HG02759 (cell line): ENCODE measurements around the gene OR4E1.
"Not testable (repeated sequence)": the region's sequence is repeated elsewhere in the genome, so short reads cannot be mapped to it uniquely, and the experiment has no call there.

Experiments
- ATAC-seq: cut with Tn5 transposase; IDR thresholded peaks from one replicate; pipeline ENCODE4 v1.9.1; 2021; ENCODE audit warnings: mild to moderate bottlenecking, moderate library complexity; ENCODE audit not compliant: unreplicated experiment

OR4E1 gene

GRCh38 chr14:21653331-21653885, 20.2 kb downstream of the OR4E1 start, which contains the start of gene OR4E2:
TSS of gene OR4E2 (plus strand) at chr14:21653835. CDS start at chr14:21665083, 11,248 bp downstream.
- ATAC-seq = no peak

GRCh38 chr14:21652209-21652808, 21.3 kb downstream of the OR4E1 start:
- no peak for ATAC-seq

GRCh38 chr14:21647380-21647779, 26.2 kb downstream of the OR4E1 start:
- no peak for ATAC-seq

GRCh38 chr14:21643407-21643806, 30.2 kb downstream of the OR4E1 start:
- ATAC-seq = no peak

- no peak for ATAC-seq
These were observed 30.9 kb downstream of the OR4E1 start for GRCh38 chr14:21642683-21643082.

GRCh38 chr14:21634840-21635239, 38.8 kb downstream of the OR4E1 start, which contains the start of gene OR10G2:
TSS of gene OR10G2 (minus strand) at chr14:21634940. CDS start at chr14:21634842, 98 bp downstream.
- no peak for ATAC-seq

- no peak for ATAC-seq
These were observed 42.5 kb downstream of the OR4E1 start for GRCh38 chr14:21631084-21631483.

GRCh38 chr14:21630503-21630902, 43.1 kb downstream of the OR4E1 start:
- not testable (repeated sequence) for ATAC-seq

- ATAC-seq = no peak
These were observed 47.0 kb downstream of the OR4E1 start for GRCh38 chr14:21626491-21627230.
